GM19193 (cell line): Measurements from ENCODE around the gene CMAS.

Experiments used
- POLR2A ChIP-seq: IDR thresholded peaks from 4 replicates; pipeline ENCODE4 v1.6.1; 2011; ENCODE audit not compliant: insufficient read depth, insufficient read length; ENCODE audit errors: extremely low read depth

CMAS gene

GRCh38 chr12:22088886-22089285 is 42.9 kb downstream of the CMAS start:
- TF ChIP-seq POLR2A, result no peak

DNA sequence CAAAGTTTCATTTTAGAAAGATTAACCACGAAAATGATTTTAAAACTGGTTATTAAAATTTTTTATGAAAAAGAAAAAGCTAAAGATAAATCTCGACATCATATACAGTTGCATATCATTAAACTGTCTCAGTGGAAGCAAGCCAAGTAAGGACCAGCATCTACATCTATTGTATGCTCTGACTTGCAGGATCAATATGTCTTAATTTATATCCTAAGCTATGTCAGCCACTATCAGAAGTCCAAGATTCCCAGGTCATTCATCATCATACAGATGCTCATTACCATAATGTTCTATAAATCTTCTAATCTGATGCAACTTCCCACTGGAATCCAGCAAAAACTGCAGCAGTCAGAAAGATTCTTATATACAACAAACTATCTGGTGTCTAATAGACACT is 43.5 kb downstream of the CMAS start:
- TF ChIP-seq POLR2A, result no peak

GRCh38 chr12:22100958-22101748 is 55.1 kb downstream of the CMAS start:
- TF ChIP-seq POLR2A, result no peak

DNA sequence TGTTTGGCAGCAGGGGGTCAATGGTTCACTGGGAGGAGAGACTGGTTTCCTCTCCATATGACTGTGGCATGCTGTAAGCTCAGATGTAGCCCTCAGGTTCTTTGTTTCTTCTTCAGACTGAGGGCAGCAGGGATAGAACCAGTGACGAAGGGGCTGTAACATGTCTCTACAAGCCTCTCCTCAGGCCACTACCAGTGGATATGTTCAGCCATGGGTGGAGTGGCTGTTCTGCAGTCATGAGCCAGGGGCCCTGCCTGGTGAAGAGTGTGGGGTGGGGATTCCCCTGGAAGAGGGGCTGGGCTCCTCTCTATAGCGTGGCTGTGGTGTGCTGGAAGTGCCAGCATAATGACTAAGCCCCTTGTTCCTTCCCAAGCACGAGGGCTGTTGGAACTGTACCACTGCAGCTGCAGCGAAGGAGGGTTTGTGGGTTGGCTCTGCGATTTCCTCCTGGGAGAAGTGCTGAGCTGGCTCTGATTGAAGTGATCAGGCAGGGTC is 55.8 kb downstream of the CMAS start:
- TF ChIP-seq POLR2A, result no peak

- no peak for TF ChIP-seq POLR2A
Measured at GRCh38 chr12:22103418-22103817, 57.4 kb downstream of the CMAS start.

GRCh38 chr12:22105542-22105941 is 59.5 kb downstream of the CMAS start:
- TF ChIP-seq POLR2A, result no peak

GRCh38 chr12:22110176-22110575 is 64.2 kb downstream of the CMAS start:
- no peak for TF ChIP-seq POLR2A
